Neural cell (in vitro differentiated cells): ENCODE measurements around the gene SDK2. TPM values are rescaled to one million over a fixed set of nuclear protein-coding genes. Genes with fewer than 3 reads are reported as not detected.

Experiments
- H2AFZ ChIP-seq: fragments of 200-600, 300-800 bp; sonication (generic), shearing (Covaris generic); 2 replicates; pipeline ENCODE4 v1.6.0; 2014; ENCODE audit warnings: low read depth, mild to moderate bottlenecking, antibody characterized with exemption, low read length, moderate library complexity
- H3F3A ChIP-seq: fragments of 200-600 bp; shearing (Covaris generic); 2 replicates; pipeline ENCODE4 v1.6.1; 2016; ENCODE audit warnings: mild to moderate bottlenecking, moderate library complexity, mixed read lengths, antibody characterized with exemption, low read length; ENCODE audit not compliant: insufficient read depth, poor library complexity, severe bottlenecking
- H3K27ac ChIP-seq: fragments of 200-600, 300-800 bp; sonication (generic), shearing (Covaris generic); 2 replicates; pipeline ENCODE4 v1.5.1; 2014; ENCODE audit warnings: mild to moderate bottlenecking, low read length, moderate library complexity
- H3K27me3 ChIP-seq: fragments of 300-800, 200-600 bp; sonication (generic), shearing (Covaris generic); 2 replicates; pipeline ENCODE4 v1.6.0; 2014; ENCODE audit warnings: mild to moderate bottlenecking, low read depth, low read length, moderate library complexity; ENCODE audit not compliant: insufficient read depth
- H3K36me3 ChIP-seq: fragments of 300-800, 200-600 bp; sonication (generic), shearing (Covaris generic); 2 replicates; pipeline ENCODE4 v1.5.1; 2014; ENCODE audit warnings: mild to moderate bottlenecking, antibody characterized with exemption, low read length, moderate library complexity; ENCODE audit not compliant: insufficient read depth
- H3K4me2 ChIP-seq: fragments of 300-800, 200-600 bp; sonication (generic), shearing (Covaris generic); 2 replicates; pipeline ENCODE4 v1.6.0; 2014; ENCODE audit warnings: mild to moderate bottlenecking, low read length
- H3K4me3 ChIP-seq: fragments of 300-800, 200-600 bp; sonication (generic), shearing (Covaris generic); 2 replicates; pipeline ENCODE4 v1.5.1; 2014; ENCODE audit warnings: mild to moderate bottlenecking, low read length, moderate library complexity
- H3K79me2 ChIP-seq: fragments of 200-600 bp; shearing (Covaris generic); replicated peaks from 2 replicates; pipeline ENCODE4 v1.6.0; 2014; ENCODE audit warnings: mild to moderate bottlenecking, low read length, moderate library complexity; ENCODE audit not compliant: insufficient read depth
- H3K9ac ChIP-seq: fragments of 300-800, 200-600 bp; sonication (generic), shearing (Covaris generic); 2 replicates; pipeline ENCODE4 v1.6.1; 2016; ENCODE audit warnings: mild to moderate bottlenecking, low read length, mixed read lengths
- H3K9me2 ChIP-seq: fragments of 200-600 bp; shearing (Covaris generic); 2 replicates; pipeline ENCODE4 v1.6.1; 2016; ENCODE audit warnings: mild to moderate bottlenecking, low read length, mixed read lengths; ENCODE audit not compliant: insufficient read depth
- H3K9me3 ChIP-seq: fragments of 200-600, 300-800 bp; sonication (generic), shearing (Covaris generic); 2 replicates; pipeline ENCODE4 v1.6.1; 2016; ENCODE audit warnings: mild to moderate bottlenecking, mixed run types, low read length, moderate library complexity, mixed read lengths
- H4K20me1 ChIP-seq: fragments of 200-600 bp; shearing (Covaris generic); 2 replicates; pipeline ENCODE4 v1.6.1; 2016; ENCODE audit warnings: mild to moderate bottlenecking, mixed run types; ENCODE audit not compliant: insufficient read depth
- EP300 ChIP-seq: fragments of 450-650 bp; conservative IDR thresholded peaks from 2 replicates; pipeline ENCODE4 v1.6.1; 2014; ENCODE audit warnings: antibody characterized with exemption, mild to moderate bottlenecking, moderate library complexity; ENCODE audit not compliant: poor library complexity, severe bottlenecking
- EZH2 ChIP-seq: fragments of 200-600, 300-800 bp; shearing (Covaris generic), sonication (generic); IDR thresholded peaks from 2 replicates; pipeline ENCODE4 v1.6.1; 2014; ENCODE audit warnings: antibody characterized with exemption, low read length, borderline replicate concordance, mild to moderate bottlenecking; ENCODE audit not compliant: insufficient read depth, poor library complexity, severe bottlenecking
- MXI1 ChIP-seq: fragments of 450-650 bp; conservative IDR thresholded peaks from 2 replicates; pipeline ENCODE4 v1.6.1; 2014; ENCODE audit warnings: antibody characterized with exemption, mild to moderate bottlenecking; ENCODE audit not compliant: poor library complexity, severe bottlenecking
- POLR2AphosphoS5 ChIP-seq: IDR thresholded peaks from 2 replicates; pipeline ENCODE4 v1.6.1; 2012
- polyA plus RNA-seq: library from polyadenylated mRNA; depleted of rRNA; stranded (reverse); fragments of >200 nt; gene quantifications from 2 replicates; pipeline ENCODE4 v1.2.3, GENCODE V29; 2014
- TF ChIP-seq, protein P1 (sequence below): fragments of 450-650 bp; IDR thresholded peaks from 2 replicates; pipeline ENCODE4 v1.5.1; 2014; ENCODE audit warnings: antibody characterized with exemption, mild to moderate bottlenecking, moderate library complexity; ENCODE audit not compliant: poor library complexity, severe bottlenecking

Gene SDK2
- polyA plus RNA-seq, 1 donor from 2014 or later = 0.73 TPM

DNA sequence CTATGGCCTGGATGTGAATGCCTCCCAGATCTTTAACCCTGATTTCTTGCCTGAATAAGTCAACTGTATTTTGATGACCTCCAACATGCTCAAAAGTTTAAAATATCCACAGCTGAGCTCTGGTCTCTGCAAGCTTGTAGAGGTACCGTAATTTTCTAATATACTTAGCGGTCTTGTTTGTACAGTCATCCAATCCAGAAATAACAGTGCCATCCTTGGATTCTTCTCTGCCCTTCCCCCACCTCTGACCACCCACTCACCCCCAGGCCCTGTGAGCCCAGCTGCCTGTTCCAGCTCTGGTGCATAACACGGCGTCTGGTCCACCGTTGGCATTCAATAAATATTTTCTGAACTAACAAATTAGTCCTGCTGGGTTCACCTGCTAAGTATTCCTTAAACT, 113.1 kb downstream of the SDK2 start:
- Histone ChIP-seq H3F3A (no peaks in the 10 kb centered on the region), H3K9ac (no peak overlapping the region), H3K9me3 (no peaks in the 10 kb centered on the region), H4K20me1 (no peaks in the 10 kb centered on the region), H3K4me2 (no peak overlapping the region), H3K27me3 (no peaks in the 10 kb centered on the region), H3K27ac (no peak overlapping the region), H3K36me3 (no peaks in the 10 kb centered on the region), H3K4me3 (no peak overlapping the region), H2AFZ (no peak overlapping the region), H3K9me2 (no peaks in the 10 kb centered on the region), H3K79me2 (no peaks in the 10 kb centered on the region)
- no peak for TF ChIP-seq EZH2
- no peak for TF ChIP-seq POLR2AphosphoS5
- no peak for TF ChIP-seq MXI1
- TF ChIP-seq, protein P1, sequence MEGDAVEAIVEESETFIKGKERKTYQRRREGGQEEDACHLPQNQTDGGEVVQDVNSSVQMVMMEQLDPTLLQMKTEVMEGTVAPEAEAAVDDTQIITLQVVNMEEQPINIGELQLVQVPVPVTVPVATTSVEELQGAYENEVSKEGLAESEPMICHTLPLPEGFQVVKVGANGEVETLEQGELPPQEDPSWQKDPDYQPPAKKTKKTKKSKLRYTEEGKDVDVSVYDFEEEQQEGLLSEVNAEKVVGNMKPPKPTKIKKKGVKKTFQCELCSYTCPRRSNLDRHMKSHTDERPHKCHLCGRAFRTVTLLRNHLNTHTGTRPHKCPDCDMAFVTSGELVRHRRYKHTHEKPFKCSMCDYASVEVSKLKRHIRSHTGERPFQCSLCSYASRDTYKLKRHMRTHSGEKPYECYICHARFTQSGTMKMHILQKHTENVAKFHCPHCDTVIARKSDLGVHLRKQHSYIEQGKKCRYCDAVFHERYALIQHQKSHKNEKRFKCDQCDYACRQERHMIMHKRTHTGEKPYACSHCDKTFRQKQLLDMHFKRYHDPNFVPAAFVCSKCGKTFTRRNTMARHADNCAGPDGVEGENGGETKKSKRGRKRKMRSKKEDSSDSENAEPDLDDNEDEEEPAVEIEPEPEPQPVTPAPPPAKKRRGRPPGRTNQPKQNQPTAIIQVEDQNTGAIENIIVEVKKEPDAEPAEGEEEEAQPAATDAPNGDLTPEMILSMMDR = no peak

DNA sequence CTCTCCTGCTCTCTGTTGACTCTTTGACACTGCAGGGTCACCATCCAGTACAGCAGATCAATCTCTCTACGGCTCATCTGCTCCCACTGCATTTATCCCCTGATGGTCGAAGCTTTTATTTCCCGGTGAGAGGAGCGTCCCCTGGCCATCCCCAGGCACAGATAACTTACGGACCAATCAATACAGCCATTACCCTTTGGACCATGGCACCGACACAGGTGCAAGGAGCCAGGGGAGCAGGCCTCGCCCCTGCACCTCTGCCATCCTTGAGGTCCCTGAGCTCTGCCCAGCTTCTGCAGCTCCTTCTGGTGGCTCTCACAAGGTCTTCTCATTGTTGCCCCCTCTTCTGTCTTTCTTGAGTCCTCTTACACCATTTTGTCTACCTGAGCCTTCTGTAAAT, 115.6 kb downstream of the SDK2 start:
- Histone ChIP-seq H4K20me1 (no peaks in the 10 kb centered on the region), H3K27me3 (no peaks in the 10 kb centered on the region), H3K4me3 (no peak overlapping the region), H3K36me3 (no peaks in the 10 kb centered on the region), H3K79me2 (no peaks in the 10 kb centered on the region), H3F3A (no peaks in the 10 kb centered on the region), H3K4me2 (no peak overlapping the region), H3K9ac (no peak overlapping the region), H3K9me2 (no peaks in the 10 kb centered on the region), H2AFZ (no peak overlapping the region), H3K9me3 (no peaks in the 10 kb centered on the region), H3K27ac (no peak overlapping the region)
- TF ChIP-seq, protein P1 = no peak
- no peak for TF ChIP-seq EP300

DNA sequence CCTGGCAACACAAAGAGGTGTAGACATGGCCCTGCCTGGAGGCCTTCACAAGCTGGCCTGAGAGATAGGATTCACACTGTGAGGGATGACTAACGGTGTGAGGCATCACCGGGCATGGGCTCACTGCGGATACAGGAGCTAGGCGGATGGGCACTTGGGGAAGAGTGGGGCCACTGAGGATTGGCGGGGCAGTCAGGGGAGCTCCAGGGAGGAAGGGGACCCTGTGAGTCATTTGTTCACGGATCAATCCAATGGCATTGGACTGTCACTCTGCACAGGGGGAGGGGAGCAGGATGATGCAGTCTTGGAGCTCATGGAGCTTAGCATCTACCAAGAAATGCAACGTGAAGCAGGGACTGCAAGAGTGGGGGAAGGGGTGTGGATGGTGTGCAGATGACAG, 117.3 kb downstream of the SDK2 start:
- no peaks in the 10 kb centered on the region for H3K9me3 ChIP-seq
- H3K4me2 ChIP-seq = no peak overlapping the region
- no peaks in the 10 kb centered on the region for H3F3A ChIP-seq
- H3K4me3 ChIP-seq = no peak overlapping the region
- TF ChIP-seq, protein P1 = no peak
- TF ChIP-seq EP300 = no peak
- no peak overlapping the region for H3K9ac ChIP-seq
- no peaks in the 10 kb centered on the region for H3K36me3 ChIP-seq
- no peaks in the 10 kb centered on the region for H3K9me2 ChIP-seq
- H4K20me1 ChIP-seq = no peaks in the 10 kb centered on the region
- H3K27ac ChIP-seq = no peak overlapping the region
- no peaks in the 10 kb centered on the region for H3K79me2 ChIP-seq
- H3K27me3 ChIP-seq = no peaks in the 10 kb centered on the region
- no peak overlapping the region for H2AFZ ChIP-seq
